HEK293T (cell line): Measurements from ENCODE around the gene FAM170B.

Experiments used
- FOXM1 ChIP-seq: fragments of 450-650 bp; IDR thresholded peaks from 2 replicates; pipeline ENCODE4 v1.6.1; 2017; ENCODE audit warnings: mild to moderate bottlenecking, borderline replicate concordance
- HDGF ChIP-seq: fragments of 450-650 bp; IDR thresholded peaks from 2 replicates; pipeline ENCODE4 v1.6.1; 2017; ENCODE audit warnings: antibody characterized with exemption, borderline replicate concordance
- LEF1 ChIP-seq: fragments of 450-650 bp; IDR thresholded peaks from 2 replicates; pipeline ENCODE4 v1.6.1; 2017; ENCODE audit warnings: mild to moderate bottlenecking, borderline replicate concordance
- SUZ12 ChIP-seq: fragments of 450-650 bp; IDR thresholded peaks from 2 replicates; pipeline ENCODE4 v1.6.1; 2016; ENCODE audit warnings: mild to moderate bottlenecking

- TF ChIP-seq HDGF (no peak), FOXM1 (no peak), LEF1 (no peak), SUZ12 (no peak)
Observed at GRCh38 chr10:49139846-49140195, 6.0 kb upstream of the FAM170B start.
